Neural progenitor cell (in vitro differentiated cells): Measurements from ENCODE around the gene MAP4K3.

Experiments
- EZH2 ChIP-seq: fragments of 200-600 bp; sonication (generic); IDR thresholded peaks from 2 replicates; pipeline ENCODE4 v1.6.1; 2017; ENCODE audit warnings: antibody characterized with exemption, mild to moderate bottlenecking, moderate library complexity
- TF ChIP-seq, protein P1 (sequence below): fragments of 200-600 bp; sonication (generic); IDR thresholded peaks from 2 replicates; pipeline ENCODE4 v1.5.1; 2017; ENCODE audit warnings: antibody characterized with exemption, mild to moderate bottlenecking

GRCh38 chr2:39405364-39405763 is 31.7 kb downstream of the MAP4K3 start:
- TF ChIP-seq, protein P1, sequence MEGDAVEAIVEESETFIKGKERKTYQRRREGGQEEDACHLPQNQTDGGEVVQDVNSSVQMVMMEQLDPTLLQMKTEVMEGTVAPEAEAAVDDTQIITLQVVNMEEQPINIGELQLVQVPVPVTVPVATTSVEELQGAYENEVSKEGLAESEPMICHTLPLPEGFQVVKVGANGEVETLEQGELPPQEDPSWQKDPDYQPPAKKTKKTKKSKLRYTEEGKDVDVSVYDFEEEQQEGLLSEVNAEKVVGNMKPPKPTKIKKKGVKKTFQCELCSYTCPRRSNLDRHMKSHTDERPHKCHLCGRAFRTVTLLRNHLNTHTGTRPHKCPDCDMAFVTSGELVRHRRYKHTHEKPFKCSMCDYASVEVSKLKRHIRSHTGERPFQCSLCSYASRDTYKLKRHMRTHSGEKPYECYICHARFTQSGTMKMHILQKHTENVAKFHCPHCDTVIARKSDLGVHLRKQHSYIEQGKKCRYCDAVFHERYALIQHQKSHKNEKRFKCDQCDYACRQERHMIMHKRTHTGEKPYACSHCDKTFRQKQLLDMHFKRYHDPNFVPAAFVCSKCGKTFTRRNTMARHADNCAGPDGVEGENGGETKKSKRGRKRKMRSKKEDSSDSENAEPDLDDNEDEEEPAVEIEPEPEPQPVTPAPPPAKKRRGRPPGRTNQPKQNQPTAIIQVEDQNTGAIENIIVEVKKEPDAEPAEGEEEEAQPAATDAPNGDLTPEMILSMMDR: no peak
- TF ChIP-seq EZH2: no peak
